Measurements from ENCODE around the gene ZNF565. TPM values are rescaled to one million over a fixed set of nuclear protein-coding genes. Genes with fewer than 3 reads are reported as not detected.
A peak's percentile ranks its signal among the peaks of the same experiment; 100 is the strongest.
"Not testable (repeated sequence)": the region's sequence is repeated elsewhere in the genome, so short reads cannot be mapped to it uniquely, and the experiment has no call there.

The ZNF565 gene
- total and polyA plus RNA-seq, 8 donors, result 3.2 to 8.3 (median 7.7) TPM

- Histone ChIP-seq H3K4me3 (no peak overlapping the region), H3K9me3 (no peaks in the 10 kb centered on the region), H3K36me3 (peaks cover 0 to 29% of the 10 kb centered on the region in 2 donors), H3K27me3 (no peaks in the 10 kb centered on the region), H3K27ac (no peak overlapping the region), H3K4me1 (no peaks in the 10 kb centered on the region)
- ATAC-seq (no peak), DNase-seq (no peak)
- intact Hi-C loops (cut with DNase I), result no loop called here
- TF ChIP-seq CTCF (IDR thresholded peaks at IDR 0.05), result no peak
Measured at GRCh38 chr19:36198119-36198518, 16.3 kb downstream of the ZNF565 start.

- DNase-seq (no peak), ATAC-seq (no peak)
- Histone ChIP-seq H3K9me3 (no peaks in the 10 kb centered on the region), H3K4me3 (no peak overlapping the region), H3K27ac (no peak overlapping the region), H3K36me3 (peaks cover 0 to 32% of the 10 kb centered on the region in 2 donors), H3K4me1 (no peaks in the 10 kb centered on the region), H3K27me3 (no peaks in the 10 kb centered on the region)
- intact Hi-C loops (cut with DNase I), result no loop called here
- TF ChIP-seq CTCF (IDR thresholded peaks at IDR 0.05), result no peak
Measured at GRCh38 chr19:36196249-36196648, 18.2 kb downstream of the ZNF565 start.

- H3K36me3 ChIP-seq, result peaks cover 0 to 17% of the 10 kb centered on the region in 2 donors
- H3K4me3 ChIP-seq; H3K4me1 ChIP-seq; DNase-seq; H3K9me3 ChIP-seq; H3K27me3 ChIP-seq; H3K27ac ChIP-seq; intact Hi-C loops (cut with DNase I); ATAC-seq: not testable (repeated sequence)
Measured at GRCh38 chr19:36186722-36187121, 27.7 kb downstream of the ZNF565 start.

- TF ChIP-seq CTCF (IDR thresholded peaks at IDR 0.05), result no peak
- no peak overlapping the region for H3K4me3 ChIP-seq
- DNase-seq (no peak), ATAC-seq (no peak)
- H3K4me1 ChIP-seq, result no peaks in the 10 kb centered on the region
- peaks cover 0 to 18% of the 10 kb centered on the region in 2 donors for H3K36me3 ChIP-seq
- H3K27ac ChIP-seq, result no peak overlapping the region
- no peaks in the 10 kb centered on the region for H3K9me3 ChIP-seq
- no peaks in the 10 kb centered on the region for H3K27me3 ChIP-seq
- intact Hi-C loops (cut with DNase I), result no loop called here
Measured at GRCh38 chr19:36183245-36183628, 31.2 kb downstream of the ZNF565 start.

GRCh38 chr19:36182612-36183244, 31.7 kb downstream of the ZNF565 start:
- Histone ChIP-seq H3K27me3 (no peaks in the 10 kb centered on the region), H3K36me3 (peaks cover 0 to 18% of the 10 kb centered on the region in 2 donors), H3K4me1 (no peaks in the 10 kb centered on the region), H3K4me3 (no peak overlapping the region), H3K27ac (no peak overlapping the region), H3K9me3 (no peaks in the 10 kb centered on the region)
- intact Hi-C loops (cut with DNase I), result no loop called here
- DNase-seq (no peak), ATAC-seq (peak; percentile 22)
- no peak for TF ChIP-seq CTCF (IDR thresholded peaks at IDR 0.05)

- H3K4me3 ChIP-seq; H3K9me3 ChIP-seq; H3K27me3 ChIP-seq; ATAC-seq; H3K27ac ChIP-seq; H3K4me1 ChIP-seq; DNase-seq; intact Hi-C loops (cut with DNase I): not testable (repeated sequence)
- peaks cover 0 to 18% of the 10 kb centered on the region in 2 donors for H3K36me3 ChIP-seq
Measured at GRCh38 chr19:36179077-36179476, 35.4 kb downstream of the ZNF565 start.

- H3K27me3 ChIP-seq; H3K36me3 ChIP-seq; H3K4me1 ChIP-seq; intact Hi-C loops (cut with DNase I); H3K27ac ChIP-seq; H3K9me3 ChIP-seq; DNase-seq; H3K4me3 ChIP-seq; ATAC-seq: not testable (repeated sequence)
Measured at GRCh38 chr19:36173846-36174245, 40.6 kb downstream of the ZNF565 start.

Measured in left lung (tissue), 10 donors.